ENCODE data around the gene RALGPS1.

DNA sequence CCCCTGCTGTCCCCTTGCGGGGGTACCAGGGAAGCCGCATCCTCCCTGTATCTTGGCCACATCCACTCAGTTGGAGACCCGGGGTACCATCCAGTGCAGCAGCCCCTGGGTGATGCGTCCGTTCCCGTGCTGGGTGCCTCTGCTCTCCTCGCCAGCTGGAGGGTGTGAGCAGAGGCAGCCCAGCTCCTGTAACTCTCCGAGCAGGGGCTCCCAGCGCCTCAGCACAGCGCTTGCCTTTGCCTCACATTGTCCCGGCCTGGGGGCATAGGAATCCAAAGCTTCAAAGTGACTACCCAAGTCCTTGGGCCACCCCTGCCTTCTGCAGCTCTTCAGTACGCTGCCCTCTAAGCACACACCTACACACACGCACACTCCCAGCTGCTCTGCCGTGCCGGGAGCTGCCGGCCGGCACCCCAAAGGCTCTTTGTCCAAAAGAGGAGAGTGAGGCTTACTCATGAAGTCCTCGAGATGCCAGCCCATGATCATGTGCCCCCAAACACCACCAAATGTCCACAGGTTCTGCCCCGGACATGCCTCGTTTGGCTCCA lies 207.1 kb downstream of the RALGPS1 start:
- TF ChIP-seq CTCF (IDR thresholded peaks at IDR 0.05; ENCODE audit: low read depth, low read length) (no peak), POLR2A (IDR thresholded peaks at IDR 0.05; ENCODE audit: extremely low read depth, insufficient read length) (no peak)
